ENCODE data around the gene TSPAN5. TPM values are rescaled to one million over a fixed set of nuclear protein-coding genes. Genes with fewer than 3 reads are reported as not detected.
A peak's percentile ranks its signal among the peaks of the same experiment; 100 is the strongest.

TSPAN5 gene
- polyA plus RNA-seq, 1 experiment = 190 TPM

DNA sequence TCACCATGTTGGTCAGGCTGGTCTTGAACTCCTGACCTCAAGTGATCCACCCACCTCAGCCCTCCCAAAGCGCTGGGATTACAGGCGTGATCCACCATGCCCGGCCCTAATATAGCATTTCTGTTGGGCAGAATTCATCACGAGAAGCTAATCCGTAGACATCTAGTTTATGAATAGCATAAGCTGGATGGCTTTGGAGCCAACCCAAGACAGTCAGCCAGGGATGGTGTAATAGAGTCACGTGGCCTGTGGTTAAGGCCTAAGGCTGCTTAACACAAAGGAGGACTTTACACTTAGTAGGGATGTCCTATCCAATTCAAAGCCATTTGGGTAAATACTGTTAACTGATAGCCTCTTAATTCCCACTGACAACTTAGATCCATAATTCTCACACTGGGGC is 223.6 kb downstream of the TSPAN5 start:
- POLR2A ChIA-PET = no interaction called here
- CTCF ChIA-PET = no interaction called here
- TF ChIP-seq, protein P1, sequence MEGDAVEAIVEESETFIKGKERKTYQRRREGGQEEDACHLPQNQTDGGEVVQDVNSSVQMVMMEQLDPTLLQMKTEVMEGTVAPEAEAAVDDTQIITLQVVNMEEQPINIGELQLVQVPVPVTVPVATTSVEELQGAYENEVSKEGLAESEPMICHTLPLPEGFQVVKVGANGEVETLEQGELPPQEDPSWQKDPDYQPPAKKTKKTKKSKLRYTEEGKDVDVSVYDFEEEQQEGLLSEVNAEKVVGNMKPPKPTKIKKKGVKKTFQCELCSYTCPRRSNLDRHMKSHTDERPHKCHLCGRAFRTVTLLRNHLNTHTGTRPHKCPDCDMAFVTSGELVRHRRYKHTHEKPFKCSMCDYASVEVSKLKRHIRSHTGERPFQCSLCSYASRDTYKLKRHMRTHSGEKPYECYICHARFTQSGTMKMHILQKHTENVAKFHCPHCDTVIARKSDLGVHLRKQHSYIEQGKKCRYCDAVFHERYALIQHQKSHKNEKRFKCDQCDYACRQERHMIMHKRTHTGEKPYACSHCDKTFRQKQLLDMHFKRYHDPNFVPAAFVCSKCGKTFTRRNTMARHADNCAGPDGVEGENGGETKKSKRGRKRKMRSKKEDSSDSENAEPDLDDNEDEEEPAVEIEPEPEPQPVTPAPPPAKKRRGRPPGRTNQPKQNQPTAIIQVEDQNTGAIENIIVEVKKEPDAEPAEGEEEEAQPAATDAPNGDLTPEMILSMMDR (IDR thresholded peaks at IDR 0.05; ENCODE audit: low read depth, low read length) = no peak
- no peaks in the 10 kb centered on the region for H3K27me3 ChIP-seq (ENCODE audit: control insufficient read depth, insufficient read depth, low read length)
- no peak overlapping the region for H3K27ac ChIP-seq (ENCODE audit: low read depth, low read length)
- no peak for DNase-seq (ENCODE audit: low read depth, low spot score)
- H3K9me3 ChIP-seq (ENCODE audit: control insufficient read depth, insufficient read depth, low read length) = no peaks in the 10 kb centered on the region
- no peak overlapping the region for H3K4me3 ChIP-seq (ENCODE audit: low read depth, low read length)

DNA sequence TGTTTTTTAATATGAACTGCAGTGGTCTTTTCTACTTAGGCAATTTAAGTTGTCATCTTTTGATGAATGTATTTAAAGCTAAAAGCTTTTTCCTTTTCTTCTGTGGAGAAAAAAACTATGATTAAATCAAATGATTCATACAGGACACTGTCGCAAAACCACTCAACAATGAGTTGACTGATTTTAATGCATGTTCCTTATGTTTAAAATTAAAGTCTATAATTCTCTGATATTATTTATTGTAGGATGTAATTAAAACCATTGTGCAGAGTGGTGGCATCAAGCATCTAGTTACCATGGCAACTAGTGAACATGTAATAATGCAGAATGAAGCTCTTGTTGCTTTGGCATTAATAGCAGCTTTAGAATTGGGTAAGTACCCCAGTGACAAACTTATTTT is 224.7 kb downstream of the TSPAN5 start:
- no peaks in the 10 kb centered on the region for H3K27me3 ChIP-seq (ENCODE audit: control insufficient read depth, insufficient read depth, low read length)
- ChIA-PET CTCF (interaction anchor here (0.8 to 1.2 kb wide), 2 partner anchors 34 to 622 kb away, joined by 3 to 4 read pairs; no protein-coding TSS in a partner anchor), POLR2A (no interaction called here)
- H3K4me3 ChIP-seq (ENCODE audit: low read depth, low read length) = no peak overlapping the region
- DNase-seq (ENCODE audit: low read depth, low spot score) = no peak
- TF ChIP-seq, protein P1 (IDR thresholded peaks at IDR 0.05; ENCODE audit: low read depth, low read length) = no peak
- H3K9me3 ChIP-seq (ENCODE audit: control insufficient read depth, insufficient read depth, low read length) = no peaks in the 10 kb centered on the region; the same call in 1 of the 2 replicates
- H3K27ac ChIP-seq (ENCODE audit: low read depth, low read length) = no peak overlapping the region

GRCh38 chr4:98430708-98431403 is 227.6 kb downstream of the TSPAN5 start:
- Histone ChIP-seq H3K27me3 (ENCODE audit: control insufficient read depth, insufficient read depth, low read length) (no peaks in the 10 kb centered on the region), H3K9me3 (ENCODE audit: control insufficient read depth, insufficient read depth, low read length) (no peaks in the 10 kb centered on the region; the same call in 1 of the 2 replicates), H3K27ac (ENCODE audit: low read depth, low read length) (peak overlapping the region; percentile 57), H3K4me3 (ENCODE audit: low read depth, low read length) (no peak overlapping the region)
- POLR2A ChIA-PET = interaction anchor here (0.6 to 1.0 kb wide), 4 partner anchors 169 to 1584 kb away, joined by 3 to 6 read pairs (median 4); partner anchors contain the start of gene RAP1GDS1
- CTCF ChIA-PET = no interaction called here
- TF ChIP-seq, protein P1 (IDR thresholded peaks at IDR 0.05; ENCODE audit: low read depth, low read length) = no peak
- DNase-seq (ENCODE audit: low read depth, low spot score) = peak; percentile 86

DNA sequence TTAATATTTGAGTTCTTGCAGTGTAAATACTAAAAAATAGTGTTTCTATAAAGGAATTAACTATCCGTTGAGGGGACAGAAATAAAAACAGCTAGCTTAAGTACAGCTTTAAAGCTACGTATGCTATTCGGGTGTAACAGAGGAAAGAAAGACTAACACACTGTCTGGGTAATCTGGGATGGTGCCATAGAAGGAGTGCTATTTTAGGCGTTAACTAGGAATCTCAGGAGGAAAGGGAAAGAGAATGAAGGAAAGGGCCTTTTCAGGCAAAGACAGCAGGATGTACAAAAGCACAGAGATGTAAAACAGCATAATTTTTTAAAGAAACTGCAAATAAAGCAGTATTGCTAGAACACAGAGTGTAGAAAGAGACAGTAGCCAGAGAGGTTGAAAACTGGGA is 235.4 kb downstream of the TSPAN5 start:
- TF ChIP-seq, protein P1 (IDR thresholded peaks at IDR 0.05; ENCODE audit: low read depth, low read length) = no peak
- Histone ChIP-seq H3K4me3 (ENCODE audit: low read depth, low read length) (no peak overlapping the region), H3K27ac (ENCODE audit: low read depth, low read length) (no peak overlapping the region), H3K9me3 (ENCODE audit: control insufficient read depth, insufficient read depth, low read length) (no peaks in the 10 kb centered on the region), H3K27me3 (ENCODE audit: control insufficient read depth, insufficient read depth, low read length) (no peaks in the 10 kb centered on the region)
- no peak for DNase-seq (ENCODE audit: low read depth, low spot score)
- CTCF ChIA-PET = no interaction called here
- POLR2A ChIA-PET = interaction anchor here (0.8 kb wide), 1 partner anchor 162 kb away, joined by 4 read pairs; the partner anchor contains the start of gene RAP1GDS1

DNA sequence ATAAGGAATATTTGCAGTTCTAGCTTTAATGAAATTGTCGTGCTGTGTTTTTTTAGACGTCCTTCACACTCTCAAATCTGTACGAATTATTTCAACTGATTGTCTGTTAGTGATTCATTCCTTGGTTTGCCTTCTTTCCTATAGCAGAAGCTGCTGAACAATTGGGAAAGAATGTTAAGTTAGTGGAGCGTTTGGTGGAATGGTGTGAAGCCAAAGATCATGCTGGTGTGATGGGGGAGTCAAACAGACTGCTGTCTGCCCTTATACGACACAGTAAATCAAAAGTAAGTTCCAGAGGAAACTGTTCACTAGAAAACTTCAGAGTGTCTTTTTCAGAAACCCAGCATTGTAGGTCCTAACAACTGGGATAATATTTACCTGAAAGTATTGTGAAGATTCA is 237.3 kb downstream of the TSPAN5 start:
- Histone ChIP-seq H3K27me3 (ENCODE audit: control insufficient read depth, insufficient read depth, low read length) (no peaks in the 10 kb centered on the region), H3K27ac (ENCODE audit: low read depth, low read length) (no peak overlapping the region), H3K9me3 (ENCODE audit: control insufficient read depth, insufficient read depth, low read length) (no peaks in the 10 kb centered on the region), H3K4me3 (ENCODE audit: low read depth, low read length) (no peak overlapping the region)
- TF ChIP-seq, protein P1 (IDR thresholded peaks at IDR 0.05; ENCODE audit: low read depth, low read length) = no peak
- CTCF ChIA-PET = no interaction called here
- POLR2A ChIA-PET = no interaction called here
- no peak for DNase-seq (ENCODE audit: low read depth, low spot score)

Data from AG04450 (cell line).